Measurements from ENCODE around the gene RNF187. TPM values are rescaled to one million over a fixed set of nuclear protein-coding genes. Genes with fewer than 3 reads are reported as not detected.

RNF187 gene
- total and polyA plus RNA-seq, 2 of the 13 experiments (the other 11 are each of a cell fraction or from before 2014, with no cell fraction given): 41.3 to 59.4 TPM

GRCh38 chr1:228486596-228487335, 416 bp upstream of the RNF187 start (continued):
- TF ChIP-seq HNF1A (IDR thresholded peaks at IDR 0.05; ENCODE audit: low read depth) (no peak), HNF1A (CRISPR knock-in tag; IDR thresholded peaks at IDR 0.05; ENCODE audit: borderline replicate concordance) (0 out of 2 replicates have a peak, but pooled peaks have one; percentile 50), ZSCAN29 (CRISPR knock-in tag; conservative IDR thresholded peaks at IDR 0.05) (no peak; the same call in 1 of the 2 replicates), CREB1 (IDR thresholded peaks at IDR 0.05) (peak; percentile 87), CREB1 (CRISPR knock-in tag; IDR thresholded peaks at IDR 0.05) (peak; percentile 92), ZSCAN31 (CRISPR knock-in tag; IDR thresholded peaks at IDR 0.05; ENCODE audit: low read depth) (peak; percentile 80), ARID5B (CRISPR knock-in tag; IDR thresholded peaks at IDR 0.05) (peak; percentile 44), RNF219 (CRISPR knock-in tag; IDR thresholded peaks at IDR 0.05) (no peak), ZNF235 (CRISPR knock-in tag; IDR thresholded peaks at IDR 0.05; ENCODE audit: borderline replicate concordance) (peak; percentile 96), ZFYVE20 (CRISPR knock-in tag; IDR thresholded peaks at IDR 0.05; ENCODE audit: borderline replicate concordance, low read depth) (0 out of 2 replicates have a peak, but pooled peaks have one; percentile 66), GZF1 (CRISPR knock-in tag; IDR thresholded peaks at IDR 0.05) (peak; percentile 78; the same call in 1 of the 2 replicates), SMYD3 (CRISPR knock-in tag; IDR thresholded peaks at IDR 0.05) (peak; percentile 80), THAP7 (CRISPR knock-in tag; IDR thresholded peaks at IDR 0.05) (no peak), ZNF879 (CRISPR knock-in tag; IDR thresholded peaks at IDR 0.05) (no peak)
